ENCODE measurements around the gene SENP6.
A peak's percentile ranks its signal among the peaks of the same experiment; 100 is the strongest.
"Not testable (repeated sequence)": the region's sequence is repeated elsewhere in the genome, so short reads cannot be mapped to it uniquely, and the experiment has no call there.

Gene SENP6

GRCh38 chr6:75657327-75657726, 55.6 kb downstream of the SENP6 start:
- DNase-seq: no peak

- DNase-seq: no peak
Observed at GRCh38 chr6:75666592-75666991, 64.9 kb downstream of the SENP6 start.

- DNase-seq: no peak
Observed at GRCh38 chr6:75673884-75674283, 72.2 kb downstream of the SENP6 start.

- no peak for DNase-seq
Observed at GRCh38 chr6:75676377-75676776, 74.7 kb downstream of the SENP6 start.

- DNase-seq: not testable (repeated sequence)
Observed at GRCh38 chr6:75682548-75682947, 80.9 kb downstream of the SENP6 start.

GRCh38 chr6:75683005-75683404, 81.3 kb downstream of the SENP6 start:
- not testable (repeated sequence) for DNase-seq

GRCh38 chr6:75687535-75687934, 85.9 kb downstream of the SENP6 start:
- not testable (repeated sequence) for DNase-seq

GRCh38 chr6:75687937-75688336, 86.3 kb downstream of the SENP6 start:
- DNase-seq: not testable (repeated sequence)

- no peak for DNase-seq
Observed at GRCh38 chr6:75689576-75689975, 87.9 kb downstream of the SENP6 start.

- peak; percentile 34 for DNase-seq
Observed at GRCh38 chr6:75691012-75691411, 89.3 kb downstream of the SENP6 start.

- DNase-seq: peak; percentile 30
Observed at GRCh38 chr6:75693534-75693933, 91.9 kb downstream of the SENP6 start.

GRCh38 chr6:75694406-75694805, 92.7 kb downstream of the SENP6 start:
- no peak for DNase-seq

GRCh38 chr6:75708334-75708733, 106.7 kb downstream of the SENP6 start:
- not testable (repeated sequence) for DNase-seq

GRCh38 chr6:75711173-75711572, 109.5 kb downstream of the SENP6 start:
- DNase-seq: no peak

- DNase-seq: no peak
Observed at GRCh38 chr6:75719133-75719532, 117.5 kb downstream of the SENP6 start.

GRCh38 chr6:75723382-75723781, 121.7 kb downstream of the SENP6 start:
- DNase-seq: no peak

- DNase-seq: no peak
Observed at GRCh38 chr6:75727206-75727605, 125.5 kb downstream of the SENP6 start.

GRCh38 chr6:75731029-75731428, 129.3 kb downstream of the SENP6 start:
- DNase-seq: not testable (repeated sequence)

GRCh38 chr6:75735491-75736186, 134.0 kb downstream of the SENP6 start:
- DNase-seq: peak; percentile 45

GRCh38 chr6:75743971-75744370, 142.3 kb downstream of the SENP6 start:
- no peak for DNase-seq

GRCh38 chr6:75745404-75745803, 143.7 kb downstream of the SENP6 start:
- DNase-seq: no peak

GRCh38 chr6:75746221-75746620, 144.5 kb downstream of the SENP6 start:
- DNase-seq: no peak

GRCh38 chr6:75747152-75747992, 145.7 kb downstream of the SENP6 start:
- DNase-seq: no peak
